ENCODE results near the gene KANSL3. TPM values are rescaled to one million over a fixed set of nuclear protein-coding genes. Genes with fewer than 3 reads are reported as not detected.

The KANSL3 gene
- total RNA-seq, 2 experiments from 2014 or later, result 54.4 to 61.8 TPM

DNA sequence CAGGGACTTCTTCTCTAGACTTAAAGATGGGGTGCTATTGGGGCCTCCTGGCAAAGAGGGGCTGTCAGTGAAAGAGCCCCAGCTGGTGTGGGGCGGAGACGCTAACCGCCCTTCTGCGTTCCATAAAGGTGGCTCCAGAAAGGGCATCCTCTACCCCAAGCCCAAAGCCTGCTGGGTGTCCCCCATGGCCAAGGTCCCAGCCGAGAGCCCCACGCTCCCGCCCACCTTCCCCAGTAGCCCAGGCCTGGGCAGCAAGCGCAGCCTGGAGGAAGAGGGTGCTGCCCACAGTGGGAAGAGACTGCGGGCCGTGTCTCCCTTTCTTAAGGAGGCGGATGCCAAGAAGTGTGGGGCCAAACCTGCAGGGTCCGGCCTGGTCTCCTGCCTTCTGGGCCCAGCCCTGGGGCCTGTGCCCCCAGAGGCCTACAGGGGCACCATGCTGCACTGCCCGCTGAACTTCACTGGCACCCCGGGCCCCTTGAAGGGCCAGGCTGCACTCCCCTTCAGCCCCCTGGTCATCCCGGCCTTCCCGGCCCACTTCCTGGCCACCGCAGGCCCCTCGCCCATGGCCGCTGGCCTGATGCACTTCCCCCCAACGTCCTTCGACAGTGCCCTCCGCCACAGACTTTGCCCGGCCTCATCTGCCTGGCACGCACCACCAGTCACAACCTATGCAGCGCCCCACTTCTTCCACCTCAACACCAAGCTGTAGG, 86.4 kb downstream of the KANSL3 start:
- TF ChIP-seq CTCF (IDR thresholded peaks at IDR 0.05), result no peak
- Mint-ChIP-seq H3K27ac (peak overlapping the region; percentile 79), H3K4me3 (peak overlapping the region; percentile 30), H3K4me1 (ENCODE audit: low read depth) (peaks cover 33% of the 10 kb centered on the region), H3K27me3 (no peaks in the 10 kb centered on the region), H3K36me3 (ENCODE audit: low read depth) (peaks cover 43% of the 10 kb centered on the region), H3K9me3 (no peaks in the 10 kb centered on the region)
- ChIA-PET POLR2A (interaction anchor here (6.7 kb wide), 1 partner anchor 12 kb away, joined by 145 read pairs; the partner anchor contains the start of gene ARID5A), CTCF (no interaction called here)
- intact Hi-C loops (cut with DNase I, micrococcal nuclease), result loop anchor here in 1 of 2 experiments (2.0 kb wide), 1 partner anchor 13 kb away; no protein-coding TSS in a partner anchor
- H3K4me1 ChIP-seq (ENCODE audit: insufficient read depth, low read length), result peaks cover 29% of the 10 kb centered on the region
- H3K4me3 ChIP-seq (ENCODE audit: low read length), result no peak overlapping the region
- no peak for ATAC-seq (ENCODE audit: poor library complexity)
- peak in 2 of 14 experiments; percentile 11 to 42 for DNase-seq
- H3K27ac ChIP-seq (ENCODE audit: low read depth in 1 of 2, low read length in 2 of 2), result no peak overlapping the region
- peaks cover 58% of the 10 kb centered on the region for H3K36me3 ChIP-seq (ENCODE audit: insufficient read depth, low read length)
- no peaks in the 10 kb centered on the region for H3K27me3 ChIP-seq (ENCODE audit: control insufficient read depth in 1 of 2, insufficient read depth in 2 of 2, low read length in 2 of 2)
- no peaks in the 10 kb centered on the region for H3K9me3 ChIP-seq (ENCODE audit: control insufficient read depth in 1 of 2, insufficient read depth in 1 of 2, low read length in 2 of 2)

DNA sequence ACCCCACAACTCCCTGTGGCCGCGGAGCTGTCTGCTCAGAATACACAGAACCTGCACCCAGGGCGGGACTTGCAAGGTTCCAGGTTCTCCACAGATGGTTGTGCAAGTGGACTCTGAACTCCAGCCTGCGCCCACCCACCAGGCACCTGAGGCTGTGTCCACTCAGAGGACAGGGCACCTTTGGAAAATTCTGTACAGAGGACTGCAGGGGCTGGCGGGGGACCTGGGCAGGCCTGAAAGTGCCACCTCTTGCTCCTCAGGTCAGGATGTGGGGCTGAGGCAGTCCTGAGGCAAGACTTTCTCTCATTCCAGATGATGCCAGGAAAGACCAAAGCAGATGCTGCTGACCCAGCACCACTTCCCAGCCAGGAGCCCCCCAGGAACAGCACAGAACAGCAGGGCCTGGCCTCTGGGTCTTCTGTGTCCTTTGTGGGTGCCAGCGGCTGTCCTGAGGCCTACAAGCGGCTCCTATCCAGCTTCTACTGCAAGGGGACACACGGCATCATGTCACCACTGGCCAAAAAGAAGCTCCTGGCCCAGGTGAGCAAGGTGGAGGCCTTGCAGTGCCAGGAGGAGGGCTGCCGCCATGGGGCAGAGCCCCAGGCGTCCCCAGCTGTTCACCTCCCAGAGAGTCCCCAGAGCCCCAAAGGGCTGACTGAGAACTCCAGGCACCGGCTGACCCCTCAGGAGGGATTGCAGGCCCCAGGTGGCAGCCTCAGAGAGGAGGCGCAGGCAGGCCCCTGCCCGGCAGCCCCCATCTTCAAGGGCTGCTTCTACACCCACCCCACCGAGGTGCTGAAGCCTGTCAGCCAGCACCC, 87.1 kb downstream of the KANSL3 start:
- Histone ChIP-seq H3K27me3 (ENCODE audit: control insufficient read depth in 1 of 2, insufficient read depth in 2 of 2, low read length in 2 of 2) (no peaks in the 10 kb centered on the region), H3K4me1 (ENCODE audit: insufficient read depth, low read length) (peaks cover 37% of the 10 kb centered on the region), H3K4me3 (ENCODE audit: low read length) (no peak overlapping the region), H3K27ac (ENCODE audit: low read depth in 1 of 2, low read length in 2 of 2) (no peak overlapping the region), H3K9me3 (ENCODE audit: control insufficient read depth in 1 of 2, insufficient read depth in 1 of 2, low read length in 2 of 2) (no peaks in the 10 kb centered on the region), H3K36me3 (ENCODE audit: insufficient read depth, low read length) (peaks cover 64% of the 10 kb centered on the region)
- H3K9me3 Mint-ChIP-seq, result no peaks in the 10 kb centered on the region
- DNase-seq (peak in 2 of 14 experiments; percentile 12 to 19), ATAC-seq (ENCODE audit: poor library complexity) (no peak)
- no peak overlapping the region for H3K27ac Mint-ChIP-seq
- H3K4me1 Mint-ChIP-seq (ENCODE audit: low read depth), result peaks cover 37% of the 10 kb centered on the region
- no peak overlapping the region for H3K4me3 Mint-ChIP-seq
- ChIA-PET POLR2A (interaction anchor here (6.7 kb wide), 1 partner anchor 11 kb away, joined by 145 read pairs; the partner anchor contains the start of gene ARID5A), CTCF (interaction anchor here (1.6 kb wide), 1 partner anchor 12 kb away, joined by 3 read pairs; no protein-coding TSS in a partner anchor)
- H3K36me3 Mint-ChIP-seq (ENCODE audit: low read depth), result peaks cover 51% of the 10 kb centered on the region
- TF ChIP-seq CTCF (IDR thresholded peaks at IDR 0.05), result no peak
- intact Hi-C loops (cut with DNase I, micrococcal nuclease), result no loop called here
- H3K27me3 Mint-ChIP-seq, result no peaks in the 10 kb centered on the region

GRCh38 chr2:96549967-96550786, 87.9 kb downstream of the KANSL3 start:
- CTCF ChIA-PET, result interaction anchor here (1.6 kb wide), 1 partner anchor 11 kb away, joined by 3 read pairs; no protein-coding TSS in a partner anchor
- H3K36me3 Mint-ChIP-seq (ENCODE audit: low read depth), result peaks cover 57% of the 10 kb centered on the region
- no peaks in the 10 kb centered on the region for H3K27me3 Mint-ChIP-seq
- Histone ChIP-seq H3K9me3 (ENCODE audit: control insufficient read depth in 1 of 2, insufficient read depth in 1 of 2, low read length in 2 of 2) (no peaks in the 10 kb centered on the region), H3K27ac (ENCODE audit: low read depth in 1 of 2, low read length in 2 of 2) (no peak overlapping the region), H3K27me3 (ENCODE audit: control insufficient read depth in 1 of 2, insufficient read depth in 2 of 2, low read length in 2 of 2) (no peaks in the 10 kb centered on the region), H3K4me3 (ENCODE audit: low read length) (no peak overlapping the region), H3K36me3 (ENCODE audit: insufficient read depth, low read length) (peaks cover 68% of the 10 kb centered on the region), H3K4me1 (ENCODE audit: insufficient read depth, low read length) (peaks cover 45% of the 10 kb centered on the region)
- ATAC-seq (ENCODE audit: poor library complexity) (no peak), DNase-seq (peak in 2 of 14 experiments; percentile 16 to 45)
- intact Hi-C loops (cut with DNase I, micrococcal nuclease), result no loop called here
- no peak for TF ChIP-seq CTCF (IDR thresholded peaks at IDR 0.05)
- peak overlapping the region; percentile 76 for H3K27ac Mint-ChIP-seq
- no peaks in the 10 kb centered on the region for H3K9me3 Mint-ChIP-seq
- POLR2A ChIA-PET, result interaction anchor here (6.7 kb wide), 1 partner anchor 10 kb away, joined by 145 read pairs; the partner anchor contains the start of gene ARID5A
- H3K4me3 Mint-ChIP-seq, result no peak overlapping the region
- H3K4me1 Mint-ChIP-seq (ENCODE audit: low read depth), result peaks cover 46% of the 10 kb centered on the region
